ENCODE results near the gene NEUROG2.
"Not testable (repeated sequence)": the region's sequence is repeated elsewhere in the genome, so short reads cannot be mapped to it uniquely, and the experiment has no call there.

Gene NEUROG2

GRCh38 chr4:112557676-112558411 lies 41.9 kb upstream of the NEUROG2 start:
- TF ChIP-seq CTCF (IDR thresholded peaks at IDR 0.05; ENCODE audit: borderline replicate concordance, insufficient read depth, low read depth, low read length) = no peak
- no peak overlapping the region for H3K4me3 ChIP-seq (ENCODE audit: low read depth, low read length)

- H3K4me3 ChIP-seq (ENCODE audit: low read depth, low read length) = not testable (repeated sequence)
These were observed 38.3 kb upstream of the NEUROG2 start for GRCh38 chr4:112554271-112554670.

- H3K4me3 ChIP-seq (ENCODE audit: low read depth, low read length) = no peak overlapping the region
- TF ChIP-seq CTCF (IDR thresholded peaks at IDR 0.05; ENCODE audit: borderline replicate concordance, insufficient read depth, low read depth, low read length) = no peak
These were observed 36.7 kb upstream of the NEUROG2 start for GRCh38 chr4:112552668-112553067.

GRCh38 chr4:112550728-112551127 lies 34.7 kb upstream of the NEUROG2 start:
- no peak overlapping the region for H3K4me3 ChIP-seq (ENCODE audit: low read depth, low read length)
- no peak for TF ChIP-seq CTCF (IDR thresholded peaks at IDR 0.05; ENCODE audit: borderline replicate concordance, insufficient read depth, low read depth, low read length)

GRCh38 chr4:112546476-112546875 lies 30.5 kb upstream of the NEUROG2 start:
- no peak for TF ChIP-seq CTCF (IDR thresholded peaks at IDR 0.05; ENCODE audit: borderline replicate concordance, insufficient read depth, low read depth, low read length)
- no peak overlapping the region for H3K4me3 ChIP-seq (ENCODE audit: low read depth, low read length)

- no peak overlapping the region for H3K4me3 ChIP-seq (ENCODE audit: low read depth, low read length)
- no peak for TF ChIP-seq CTCF (IDR thresholded peaks at IDR 0.05; ENCODE audit: borderline replicate concordance, insufficient read depth, low read depth, low read length)
These were observed 29.4 kb upstream of the NEUROG2 start for GRCh38 chr4:112545346-112545745.

GRCh38 chr4:112540695-112541094 lies 24.7 kb upstream of the NEUROG2 start:
- TF ChIP-seq CTCF (IDR thresholded peaks at IDR 0.05; ENCODE audit: borderline replicate concordance, insufficient read depth, low read depth, low read length) = no peak

More at GRCh38 chr4:112540695-112541094, 24.7 kb upstream of the NEUROG2 start:
- no peak overlapping the region for H3K4me3 ChIP-seq (ENCODE audit: low read depth, low read length)

All from GM12875 (cell line).